IMR-90 (cell line): ENCODE data around the gene GJB4. TPM values are rescaled to one million over a fixed set of nuclear protein-coding genes. Genes with fewer than 3 reads are reported as not detected.

Source experiments
- ATAC-seq: fragments of 200-7000 bp; cut with Tn5 transposase; 2 replicates; pipeline ENCODE4 v1.9.1; 2020; ENCODE audit warnings: low read depth, mild to moderate bottlenecking, moderate library complexity
- BruUV-seq: library from RNA; stranded (reverse); fragments of 400-500 nt; replicated peaks from 2 replicates; lab custom pipeline; 2021; lab: Mats Ljungman, UMichigan
- CTCF ChIA-PET: fragments of 300-600 bp; formaldehyde crosslinking; extraction: SDS; loops from one replicate; lab custom pipeline; 2021; ENCODE audit warnings: antibody characterized with exemption; lab: Yijun Ruan, JAX
- POLR2A ChIA-PET: fragments of 300-600 bp; sonication (Branson Sonifier 250); formaldehyde crosslinking; loops from one replicate; lab custom pipeline; 2022; ENCODE audit warnings: antibody characterized with exemption; ENCODE audit not compliant: unreplicated experiment; lab: Charles Lee
- DNase-seq: peaks from one replicate; pipeline ENCODE4 v3.0.0; 2013
- H2AFZ ChIP-seq: replicated peaks from 2 replicates; pipeline ENCODE3; 2013; ENCODE audit warnings: low read length, mild to moderate bottlenecking; ENCODE audit not compliant: poor library complexity
- H2AK5ac ChIP-seq: 2 replicates; pipeline ENCODE4 v1.6.1; 2013; ENCODE audit warnings: low read depth, low read length, inconsistent platforms
- H2AK9ac ChIP-seq: replicated peaks from 2 replicates; pipeline ENCODE3; 2013; ENCODE audit warnings: mild to moderate bottlenecking, low read depth, low read length, moderate library complexity; ENCODE audit not compliant: poor library complexity
- H2BK120ac ChIP-seq: 2 replicates; pipeline ENCODE4 v1.6.1; 2013; ENCODE audit warnings: low read depth, low read length, inconsistent platforms
- H2BK15ac ChIP-seq: 3 replicates; pipeline ENCODE4 v1.6.1; 2013; ENCODE audit warnings: low read depth, low read length, inconsistent platforms
- H2BK20ac ChIP-seq: 2 replicates; pipeline ENCODE4 v1.6.1; 2013; ENCODE audit warnings: low read depth, mild to moderate bottlenecking, inconsistent platforms, low read length, moderate library complexity
- H2BK5ac ChIP-seq: 2 replicates; pipeline ENCODE4 v1.6.1; 2013; ENCODE audit warnings: mild to moderate bottlenecking, low read depth, low read length, inconsistent platforms; ENCODE audit not compliant: poor library complexity, severe bottlenecking
- H3K14ac ChIP-seq: replicated peaks from 2 replicates; pipeline ENCODE4 v1.6.1; 2013; ENCODE audit warnings: low read depth, low read length, inconsistent platforms
- H3K18ac ChIP-seq: 2 replicates; pipeline ENCODE4 v1.6.1; 2013; ENCODE audit warnings: low read depth, low read length, control low read depth
- H3K23ac ChIP-seq: 2 replicates; pipeline ENCODE4 v1.6.1; 2013; ENCODE audit warnings: low read depth, low read length, inconsistent platforms
- H3K27ac ChIP-seq: 2 replicates; pipeline ENCODE4 v1.5.1; 2013; ENCODE audit warnings: mild to moderate bottlenecking, control low read depth, low read length; ENCODE audit not compliant: insufficient read depth
- H3K27me3 ChIP-seq: 2 replicates; pipeline ENCODE4 v1.6.1; 2013; ENCODE audit warnings: low read length; ENCODE audit not compliant: control insufficient read depth, insufficient read depth
- H3K36me3 ChIP-seq: 2 replicates; pipeline ENCODE4 v1.6.1; 2013; ENCODE audit warnings: low read length, mixed read lengths; ENCODE audit not compliant: control insufficient read depth, insufficient read depth
- H3K4ac ChIP-seq: 2 replicates; pipeline ENCODE4 v1.6.1; 2013; ENCODE audit warnings: low read depth, low read length, inconsistent platforms
- H3K4me1 ChIP-seq: 2 replicates; pipeline ENCODE4 v1.6.1; 2013; ENCODE audit warnings: low read length, mixed read lengths; ENCODE audit not compliant: control insufficient read depth, insufficient read depth
- H3K4me2 ChIP-seq: 2 replicates; pipeline ENCODE4 v1.6.1; 2013; ENCODE audit warnings: low read depth, mild to moderate bottlenecking, control low read depth, low read length, moderate library complexity
- H3K4me3 ChIP-seq: 2 replicates; pipeline ENCODE4 v1.5.1; 2013; ENCODE audit warnings: low read depth, mild to moderate bottlenecking, control low read depth, low read length, moderate library complexity; ENCODE audit not compliant: insufficient read depth
- H3K56ac ChIP-seq: 2 replicates; pipeline ENCODE4 v1.6.1; 2013; ENCODE audit warnings: low read length, inconsistent platforms; ENCODE audit not compliant: insufficient read depth; ENCODE audit errors: extremely low read depth
- H3K79me1 ChIP-seq, 2 experiments: 2 replicates each; pipeline ENCODE4 v1.6.1; 2013; ENCODE audit warnings: low read length in 2 of 2, inconsistent platforms in 1 of 2, low read depth in 1 of 2
- H3K9ac ChIP-seq: 2 replicates; pipeline ENCODE4 v1.6.1; 2013; ENCODE audit warnings: low read depth, low read length, control low read depth
- H3K9me1 ChIP-seq: 2 replicates; pipeline ENCODE4 v1.6.1; 2013; ENCODE audit warnings: low read length, inconsistent platforms; ENCODE audit not compliant: insufficient read depth
- H3K9me3 ChIP-seq: 2 replicates; pipeline ENCODE4 v1.6.1; 2013; ENCODE audit warnings: low read length; ENCODE audit not compliant: control insufficient read depth, insufficient read depth
- H4K20me1 ChIP-seq: 2 replicates; pipeline ENCODE4 v1.6.1; 2013; ENCODE audit warnings: low read length, inconsistent platforms; ENCODE audit not compliant: insufficient read depth
- H4K5ac ChIP-seq: 2 replicates; pipeline ENCODE4 v1.6.1; 2013; ENCODE audit warnings: mild to moderate bottlenecking, low read depth, low read length, control low read depth
- H4K8ac ChIP-seq, 2 experiments: 2 replicates each; pipeline ENCODE4 v1.6.1; 2013; ENCODE audit warnings: low read depth in 2 of 2, low read length in 2 of 2, control low read depth in 1 of 2, inconsistent platforms in 1 of 2
- H4K91ac ChIP-seq: 2 replicates; pipeline ENCODE4 v1.6.1; 2013; ENCODE audit warnings: low read depth, low read length, inconsistent platforms; ENCODE audit not compliant: insufficient read depth
- BHLHE40 ChIP-seq: fragments of 150-350 bp; IDR thresholded peaks from 2 replicates; pipeline ENCODE4 v1.6.1; 2016; ENCODE audit warnings: mild to moderate bottlenecking, low read depth, low read length
- CEBPB ChIP-seq: IDR thresholded peaks from 2 replicates; pipeline ENCODE4 v1.6.1; 2012; ENCODE audit warnings: low read depth, low read length, improper control_type of control experiment
- CHD1 ChIP-seq: IDR thresholded peaks from 2 replicates; pipeline ENCODE4 v1.6.1; 2012; ENCODE audit warnings: low read depth, low read length, improper control_type of control experiment
- CTCF ChIP-seq: conservative IDR thresholded peaks from 2 replicates; pipeline ENCODE4 v1.5.1; 2012; ENCODE audit warnings: mild to moderate bottlenecking, low read depth, low read length, improper control_type of control experiment
- ELK1 ChIP-seq: fragments of 150-350 bp; IDR thresholded peaks from 2 replicates; pipeline ENCODE4 v1.6.1; 2016; ENCODE audit warnings: low read depth, mild to moderate bottlenecking, low read length, moderate library complexity, borderline replicate concordance
- FOS ChIP-seq: fragments of 150-350 bp; IDR thresholded peaks from 2 replicates; pipeline ENCODE4 v1.6.1; 2016; ENCODE audit warnings: low read depth, low read length
- MAFK ChIP-seq: IDR thresholded peaks from 2 replicates; pipeline ENCODE4 v1.6.1; 2012; ENCODE audit warnings: low read depth, low read length, improper control_type of control experiment
- MAZ ChIP-seq: IDR thresholded peaks from 2 replicates; pipeline ENCODE4 v1.6.1; 2012; ENCODE audit warnings: low read depth, mild to moderate bottlenecking, low read length, improper control_type of control experiment, moderate library complexity, borderline replicate concordance
- MXI1 ChIP-seq: IDR thresholded peaks from 2 replicates; pipeline ENCODE4 v1.6.1; 2012; ENCODE audit warnings: low read depth, mild to moderate bottlenecking, low read length, moderate library complexity, borderline replicate concordance
- NFE2L2 ChIP-seq: fragments of 150-350 bp; IDR thresholded peaks from 2 replicates; pipeline ENCODE4 v1.6.1; 2016; ENCODE audit warnings: low read depth, mild to moderate bottlenecking, low read length
- POLR2A ChIP-seq: IDR thresholded peaks from 2 replicates; pipeline ENCODE4 v1.6.1; 2012; ENCODE audit warnings: mild to moderate bottlenecking, low read depth, low read length
- RAD21 ChIP-seq: IDR thresholded peaks from 2 replicates; pipeline ENCODE4 v1.6.1; 2012; ENCODE audit warnings: low read length, improper control_type of control experiment
- RCOR1 ChIP-seq: IDR thresholded peaks from 2 replicates; pipeline ENCODE4 v1.6.1; 2012; ENCODE audit warnings: mild to moderate bottlenecking, low read length, improper control_type of control experiment; ENCODE audit not compliant: insufficient replicate concordance
- RFX5 ChIP-seq: IDR thresholded peaks from 2 replicates; pipeline ENCODE4 v1.8.0; 2012; ENCODE audit warnings: low read depth, mild to moderate bottlenecking, low read length, moderate library complexity
- SMC3 ChIP-seq: fragments of 150-350 bp; IDR thresholded peaks from 2 replicates; pipeline ENCODE4 v1.6.1; 2016; ENCODE audit warnings: low read depth, mild to moderate bottlenecking, antibody characterized with exemption, low read length, moderate library complexity
- USF2 ChIP-seq: fragments of 150-350 bp; IDR thresholded peaks from 2 replicates; pipeline ENCODE4 v1.6.1; 2017; ENCODE audit warnings: mild to moderate bottlenecking, antibody characterized with exemption, low read length, low read depth
- WGBS, 2 experiments: methylation state at CpG; one replicate each; pipeline versions ENCODE4 v1.1.5 to v1.1.7; 2013; ENCODE audit warnings: missing lambda C conversion rate in 2 of 2; ENCODE audit not compliant: insufficient read length in 1 of 2; ENCODE audit errors: extremely low coverage in 2 of 2; 5-methylcytosine and 5-hydroxymethylcytosine counted together
- dilution Hi-C: fragments of 300-500 bp; cut with HindIII; formaldehyde crosslinking; loops from one replicate; pipeline ENCODE4 v1.14.3; 2018; ENCODE audit warnings: low sequenced_read_pairs; ENCODE audit not compliant: unreplicated experiment
- in situ Hi-C: fragments of 300-500 bp; cut with MboI; formaldehyde crosslinking; loops from 3 replicates; pipeline ENCODE4 v1.14.3; 2019; ENCODE audit warnings: low sequenced_read_pairs, inconsistent platforms, mixed read lengths
- intact Hi-C: fragments of 100-400 bp; cut with micrococcal nuclease; formaldehyde crosslinking; loops from 2 replicates; pipeline ENCODE4 v1.10.0; 2022
- polyA plus RNA-seq, 3 experiments: library from polyadenylated mRNA; depleted of rRNA; stranded (reverse); fragments of >200 nt; gene quantifications; 2 replicates each; pipeline ENCODE4 v1.2.3, GENCODE V29; 2012; ENCODE audit warnings: low replicate concordance in 1 of 3
- total RNA-seq: library from RNA; depleted of rRNA; stranded (reverse); fragments of >200 nt; gene quantifications from 2 replicates; pipeline ENCODE4 v1.2.3, GENCODE V29; 2012

GJB4 gene
- total and polyA plus RNA-seq, 2 of the 4 experiments (the other 2 are of a cell fraction) = not detected

GRCh38 chr1:34785231-34785874 is 25.8 kb downstream of the GJB4 start:
- Histone ChIP-seq H2BK15ac (no peak overlapping the region), H3K14ac (no peak overlapping the region), H2AFZ (no peak overlapping the region), H2BK5ac (no peak overlapping the region), H2BK20ac (no peak overlapping the region), H3K4ac (no peak overlapping the region), H2BK120ac (no peak overlapping the region), H3K23ac (no peak overlapping the region), H3K36me3 (no peaks in the 10 kb centered on the region), H3K4me1 (peaks cover 7% of the 10 kb centered on the region; the same call in 1 of the 2 replicates), H2AK9ac (no peak overlapping the region), H3K4me2 (no peak overlapping the region), H3K79me1 (no peaks in the 10 kb centered on the region), H4K91ac (no peak overlapping the region), H4K5ac (no peak overlapping the region), H3K9me1 (peaks cover 4% of the 10 kb centered on the region; the same call in 1 of the 2 replicates), H3K18ac (no peak overlapping the region), H3K9ac (no peak overlapping the region), H3K9me3 (peaks cover 6% of the 10 kb centered on the region), H3K4me3 (no peak overlapping the region), H2AK5ac (no peak overlapping the region), H3K27me3 (peaks cover 24% of the 10 kb centered on the region), H4K8ac (no peak overlapping the region), H4K20me1 (no peaks in the 10 kb centered on the region; the same call in 1 of the 2 replicates), H3K56ac (no peak overlapping the region), H3K27ac (no peak overlapping the region)
- POLR2A ChIA-PET = no interaction called here
- in situ Hi-C loops (no loop called here), intact Hi-C loops (loop anchor here (5.0 kb wide), 2 partner anchors 197 to 392 kb away; no protein-coding TSS in a partner anchor), dilution Hi-C loops (no loop called here)
- BruUV-seq = no TSS peak
- WGBS, 2 experiments = 79% methylated on average over 14 of the region's 22 CpGs; no CpG with 5 or more reads in 1 of the 2 experiments
- no peak for ATAC-seq
- TF ChIP-seq CTCF (no peak), CHD1 (no peak), RFX5 (no peak), RAD21 (no peak), MXI1 (no peak), USF2 (no peak), BHLHE40 (no peak), CEBPB (no peak), POLR2A (no peak), NFE2L2 (no peak), FOS (no peak), MAFK (no peak), RCOR1 (no peak), SMC3 (no peak), MAZ (no peak), ELK1 (no peak)
- DNase-seq = no peak
- CTCF ChIA-PET = interaction anchor here (0.7 kb wide), 1 partner anchor 979 kb away, joined by 3 read pairs; no protein-coding TSS in a partner anchor
